Fibroblast of skin of right biceps (primary cell): ENCODE measurements around the gene FOXN4.

Experiments used
- DNase-seq: peaks from one replicate; pipeline ENCODE4 v3.0.0-alpha.2; 2013

Gene FOXN4

GRCh38 chr12:109256011-109256410, 53.1 kb downstream of the FOXN4 start:
- DNase-seq, result no peak

GRCh38 chr12:109255377-109255776, 53.7 kb downstream of the FOXN4 start:
- DNase-seq, result no peak

GRCh38 chr12:109253913-109254544, 55.1 kb downstream of the FOXN4 start:
- DNase-seq, result no peak

- no peak for DNase-seq
Observed at GRCh38 chr12:109252799-109253198, 56.3 kb downstream of the FOXN4 start.

- no peak for DNase-seq
Observed at GRCh38 chr12:109250523-109250922, 58.6 kb downstream of the FOXN4 start.

- DNase-seq, result no peak
Observed at GRCh38 chr12:109247831-109248654, 61.0 kb downstream of the FOXN4 start.

- DNase-seq, result no peak
Observed at GRCh38 chr12:109246221-109246620, 62.9 kb downstream of the FOXN4 start.

- DNase-seq, result no peak
Observed at GRCh38 chr12:109244073-109244472, 65.0 kb downstream of the FOXN4 start.

- no peak for DNase-seq
Observed at GRCh38 chr12:109241936-109242335, 67.1 kb downstream of the FOXN4 start.

- no peak for DNase-seq
Observed at GRCh38 chr12:109240365-109240764, 68.7 kb downstream of the FOXN4 start.

- no peak for DNase-seq
Observed at GRCh38 chr12:109239691-109240090, 69.4 kb downstream of the FOXN4 start.

- DNase-seq, result no peak
Observed at GRCh38 chr12:109239179-109239578, 69.9 kb downstream of the FOXN4 start.

- DNase-seq, result no peak
Observed at GRCh38 chr12:109236257-109236656, 72.8 kb downstream of the FOXN4 start.

GRCh38 chr12:109234012-109234411, 75.1 kb downstream of the FOXN4 start:
- no peak for DNase-seq

- no peak for DNase-seq
Observed at GRCh38 chr12:109232731-109233130, 76.4 kb downstream of the FOXN4 start.

GRCh38 chr12:109230193-109230592, 78.9 kb downstream of the FOXN4 start:
- DNase-seq, result no peak

GRCh38 chr12:109228664-109229063, 80.4 kb downstream of the FOXN4 start:
- DNase-seq, result no peak
